ENCODE data around the gene DLX6.

DNA sequence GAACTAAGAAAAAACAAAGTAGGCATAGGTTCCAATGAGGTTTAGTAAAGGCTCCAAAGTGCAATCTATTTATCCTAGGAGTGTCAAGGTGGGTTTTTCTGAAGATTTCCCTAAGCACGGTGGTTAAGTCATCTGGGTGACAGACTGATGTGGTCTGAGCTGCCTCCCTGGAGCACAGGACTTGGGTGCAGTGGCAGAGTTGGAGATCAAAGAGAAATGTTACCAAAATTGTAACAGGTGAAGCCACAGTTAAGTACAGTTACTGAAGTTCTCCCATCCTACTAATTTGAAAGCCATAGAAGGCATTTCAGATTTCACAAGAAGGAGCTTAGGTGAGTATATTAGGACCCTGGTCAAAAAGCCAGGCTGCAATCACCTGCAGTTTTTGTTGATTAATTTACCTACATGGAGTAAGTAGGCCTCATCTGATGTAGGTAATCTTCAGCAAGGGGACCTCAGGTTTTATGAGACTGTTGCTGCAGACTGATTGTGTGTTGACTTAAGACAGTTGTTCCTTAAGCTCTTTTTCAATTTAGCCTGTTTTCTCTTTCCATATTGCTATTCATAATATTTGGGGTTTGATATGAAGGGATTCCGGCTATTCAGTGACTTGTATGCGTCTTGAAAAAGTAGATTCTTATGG, 3.0 kb downstream of the DLX6 start:
- TF ChIP-seq, protein P1, sequence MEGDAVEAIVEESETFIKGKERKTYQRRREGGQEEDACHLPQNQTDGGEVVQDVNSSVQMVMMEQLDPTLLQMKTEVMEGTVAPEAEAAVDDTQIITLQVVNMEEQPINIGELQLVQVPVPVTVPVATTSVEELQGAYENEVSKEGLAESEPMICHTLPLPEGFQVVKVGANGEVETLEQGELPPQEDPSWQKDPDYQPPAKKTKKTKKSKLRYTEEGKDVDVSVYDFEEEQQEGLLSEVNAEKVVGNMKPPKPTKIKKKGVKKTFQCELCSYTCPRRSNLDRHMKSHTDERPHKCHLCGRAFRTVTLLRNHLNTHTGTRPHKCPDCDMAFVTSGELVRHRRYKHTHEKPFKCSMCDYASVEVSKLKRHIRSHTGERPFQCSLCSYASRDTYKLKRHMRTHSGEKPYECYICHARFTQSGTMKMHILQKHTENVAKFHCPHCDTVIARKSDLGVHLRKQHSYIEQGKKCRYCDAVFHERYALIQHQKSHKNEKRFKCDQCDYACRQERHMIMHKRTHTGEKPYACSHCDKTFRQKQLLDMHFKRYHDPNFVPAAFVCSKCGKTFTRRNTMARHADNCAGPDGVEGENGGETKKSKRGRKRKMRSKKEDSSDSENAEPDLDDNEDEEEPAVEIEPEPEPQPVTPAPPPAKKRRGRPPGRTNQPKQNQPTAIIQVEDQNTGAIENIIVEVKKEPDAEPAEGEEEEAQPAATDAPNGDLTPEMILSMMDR (conservative IDR thresholded peaks at IDR 0.05) = no peak
- no peak for TF ChIP-seq ZFX (IDR thresholded peaks at IDR 0.05)

Data from C4-2B (cell line).